Gastrocnemius medialis (tissue), 4 donors: ENCODE results near the gene TMIE. TPM values are rescaled to one million over a fixed set of nuclear protein-coding genes. Genes with fewer than 3 reads are reported as not detected.

Source experiments
- ATAC-seq, 2 donors: fragments of 150-250 bp; one replicate each; pipeline ENCODE4 v1.9.1; 2016
- DNase-seq, 2 donors: peaks; one replicate each; pipeline ENCODE4 v3.0.0-alpha.2; 2019
- H3K27ac ChIP-seq, 4 donors: fragments of 200-600 bp; sonication (generic); 1 replicate in 1 of 4; 2 replicates in 3 of 4; pipeline ENCODE4 v1.5.1; 2016 to 2018; ENCODE audit warnings: mild to moderate bottlenecking in 2 of 4, moderate library complexity in 1 of 4
- H3K27me3 ChIP-seq, 3 donors: fragments of 200-600 bp; sonication (generic) in 2 of 3; 1 replicate in 1 of 3; 2 replicates in 2 of 3; pipeline versions ENCODE4 v1.5.1 to v1.6.0; 2016 to 2019; ENCODE audit warnings: mild to moderate bottlenecking in 1 of 3, moderate library complexity in 1 of 3
- H3K36me3 ChIP-seq, 2 donors: fragments of 200-600 bp; sonication (generic) in 1 of 2; one replicate each; pipeline ENCODE4 v1.5.1; 2017 to 2018
- H3K4me1 ChIP-seq, 2 donors: fragments of 200-600 bp; sonication (generic) in 1 of 2; one replicate each; pipeline ENCODE4 v1.5.1; 2016 to 2017; ENCODE audit warnings: mild to moderate bottlenecking in 2 of 2
- H3K4me3 ChIP-seq, 4 donors: fragments of 200-600 bp; sonication (generic) in 3 of 4; 1 replicate in 1 of 4; 2 replicates in 3 of 4; pipeline ENCODE4 v1.5.1; 2016 to 2019; ENCODE audit warnings: mild to moderate bottlenecking in 2 of 4
- H3K9me3 ChIP-seq, 3 donors: fragments of 200-600 bp; sonication (generic) in 2 of 3; 1 replicate in 1 of 3; 2 replicates in 2 of 3; pipeline ENCODE4 v1.5.1; 2016 to 2019
- POLR2A ChIP-seq, 2 donors: fragments of 450-650 bp; IDR thresholded peaks; one replicate each; pipeline ENCODE4 v1.6.1; 2017; ENCODE audit warnings: antibody characterized with exemption in 2 of 2, mild to moderate bottlenecking in 2 of 2, moderate library complexity in 2 of 2
- in situ Hi-C, 4 donors: fragments of 200-750 bp; cut with MboI; loops; one replicate each; pipeline versions ENCODE4 v1.15.0 to v1.8.0; 2017; ENCODE audit warnings: low sequenced_read_pairs in 4 of 4
- intact Hi-C: fragments of 100-400 bp; cut with DNase I; formaldehyde crosslinking; loops from one replicate; pipeline ENCODE4 v1.15.1; 2023; ENCODE audit warnings: low total_unique reads
- total RNA-seq, 4 donors: library from RNA; depleted of rRNA; stranded (reverse); fragments of >200 nt; gene quantifications; one replicate each; pipeline versions ENCODE4 v1.1.0 to v1.2.3, GENCODE V29; 2016
- TF ChIP-seq, protein P1 (sequence below), 5 experiments: fragments of 450-650 bp in 3 of 5; fragments of 200-600 bp in 2 of 5; sonication (generic) in 2 of 5; IDR thresholded peaks in 4 of 5; conservative IDR thresholded peaks in 1 of 5; 1 replicate in 4 of 5; 2 replicates in 1 of 5; pipeline ENCODE4 v1.5.1; 2016 to 2019; ENCODE audit warnings: antibody characterized with exemption in 5 of 5, mild to moderate bottlenecking in 3 of 5, moderate library complexity in 3 of 5

Gene TMIE
- total RNA-seq, 4 donors from 2014 or later = 0.20 to 0.26 (median 0.22) TPM; not detected in 1

DNA sequence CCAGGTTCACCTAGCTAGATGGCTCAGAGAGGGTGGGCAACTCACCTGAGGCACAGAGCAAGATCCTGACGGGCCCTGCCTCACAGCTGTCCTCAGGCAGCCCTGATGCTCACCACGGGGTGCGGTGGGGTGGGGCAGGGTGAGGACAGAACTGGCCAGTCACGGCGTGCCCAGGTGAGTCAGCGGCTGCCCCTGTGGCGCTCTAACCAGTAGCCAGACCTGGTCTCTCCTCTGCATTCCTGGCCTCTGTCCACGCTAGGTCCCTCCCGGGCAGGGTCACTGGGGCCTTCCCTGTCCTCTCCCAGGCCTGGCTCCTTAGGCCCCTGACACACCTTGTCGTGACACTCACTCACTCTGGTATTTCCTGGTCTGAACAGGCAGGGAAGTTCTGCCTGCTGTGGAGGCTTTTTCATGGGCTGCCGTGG is 8.6 kb upstream of the TMIE start:
- DNase-seq = peak; percentile 48 to 71
- TF ChIP-seq, protein P1, sequence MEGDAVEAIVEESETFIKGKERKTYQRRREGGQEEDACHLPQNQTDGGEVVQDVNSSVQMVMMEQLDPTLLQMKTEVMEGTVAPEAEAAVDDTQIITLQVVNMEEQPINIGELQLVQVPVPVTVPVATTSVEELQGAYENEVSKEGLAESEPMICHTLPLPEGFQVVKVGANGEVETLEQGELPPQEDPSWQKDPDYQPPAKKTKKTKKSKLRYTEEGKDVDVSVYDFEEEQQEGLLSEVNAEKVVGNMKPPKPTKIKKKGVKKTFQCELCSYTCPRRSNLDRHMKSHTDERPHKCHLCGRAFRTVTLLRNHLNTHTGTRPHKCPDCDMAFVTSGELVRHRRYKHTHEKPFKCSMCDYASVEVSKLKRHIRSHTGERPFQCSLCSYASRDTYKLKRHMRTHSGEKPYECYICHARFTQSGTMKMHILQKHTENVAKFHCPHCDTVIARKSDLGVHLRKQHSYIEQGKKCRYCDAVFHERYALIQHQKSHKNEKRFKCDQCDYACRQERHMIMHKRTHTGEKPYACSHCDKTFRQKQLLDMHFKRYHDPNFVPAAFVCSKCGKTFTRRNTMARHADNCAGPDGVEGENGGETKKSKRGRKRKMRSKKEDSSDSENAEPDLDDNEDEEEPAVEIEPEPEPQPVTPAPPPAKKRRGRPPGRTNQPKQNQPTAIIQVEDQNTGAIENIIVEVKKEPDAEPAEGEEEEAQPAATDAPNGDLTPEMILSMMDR (IDR thresholded peaks at IDR 0.05 in 4 of 5, conservative IDR thresholded peaks at IDR 0.05 in 1 of 5) = no peak
- TF ChIP-seq POLR2A (IDR thresholded peaks at IDR 0.05) = peak in 1 of 2 donors; percentile 24
- Histone ChIP-seq H3K36me3 (peaks cover 0 to 11% of the 10 kb centered on the region in 2 donors), H3K4me1 (peaks cover 50 to 59% of the 10 kb centered on the region in 2 donors), H3K27ac (peak overlapping the region; percentile 93 to 97 (median 96)), H3K9me3 (no peaks in the 10 kb centered on the region), H3K4me3 (peak overlapping the region; percentile 76 to 99 (median 90)), H3K27me3 (no peaks in the 10 kb centered on the region)
- intact Hi-C loops = loop anchor here (10.0 kb wide), 1 partner anchor 1092 kb away; the partner anchor contains the start of gene SMARCC1
- ATAC-seq = no peak
- in situ Hi-C loops = loop anchor here in 1 of 4 donors (25.0 kb wide), 1 partner anchor 320 kb away; no protein-coding TSS in a partner anchor

DNA sequence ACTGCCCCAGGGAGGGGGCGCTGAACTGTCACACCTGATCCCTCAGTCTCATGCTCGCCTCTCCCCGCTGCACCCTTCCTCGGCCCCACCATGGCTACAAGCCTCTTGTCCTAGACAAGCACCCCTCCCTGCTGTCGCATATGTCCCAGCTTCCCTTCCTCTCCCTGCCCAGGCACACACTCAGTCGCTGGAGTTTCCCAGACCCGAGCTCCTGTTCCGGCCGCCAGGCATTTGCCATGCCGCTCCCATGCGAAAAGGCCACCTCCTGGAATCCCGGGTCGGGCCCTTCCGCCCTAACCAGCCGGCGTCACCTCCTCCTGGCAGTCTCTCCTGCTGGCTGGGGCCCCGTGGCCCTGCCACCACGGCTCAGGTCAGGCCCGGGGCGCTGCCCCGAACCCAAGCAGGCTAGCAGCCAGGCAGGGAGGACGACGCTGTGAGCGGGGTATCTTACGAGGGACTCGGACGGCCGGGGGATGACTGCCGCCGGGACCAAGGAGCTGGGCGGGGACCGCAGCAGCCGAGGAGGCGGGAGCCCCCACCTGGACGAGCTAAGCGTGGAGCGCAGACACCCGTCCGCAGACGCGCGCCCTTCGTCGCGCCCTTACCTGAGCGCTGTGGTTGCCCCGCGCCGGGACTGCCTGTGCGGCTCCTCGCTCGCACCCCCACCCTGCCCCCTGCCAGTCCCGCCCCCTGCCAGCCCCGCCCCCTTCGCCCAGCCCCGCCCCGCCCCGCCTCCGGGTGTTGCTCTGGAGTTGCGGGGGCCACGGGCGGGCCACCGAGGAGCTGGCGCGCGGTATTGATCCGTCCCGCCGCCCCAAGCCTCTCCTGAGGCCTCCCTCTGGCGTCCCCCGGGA is 7.9 kb upstream of the TMIE start, which contains the start of gene ALS2CL:
Gene ALS2CL, minus strand, starts transcription at position 642 of the 854 bp plus-strand sequence. CDS start 4,239 bp downstream, outside the sequence.
- Histone ChIP-seq H3K27ac (peak within 1 kb of the TSS; percentile 93 to 97 (median 96)), H3K27me3 (no peaks in the 10 kb centered on the region), H3K4me1 (peaks cover 51 to 59% of the 10 kb centered on the region in 2 donors), H3K36me3 (peaks cover 0 to 4% of the 10 kb centered on the region in 2 donors), H3K9me3 (no peaks in the 10 kb centered on the region), H3K4me3 (peak within 1 kb of the TSS; percentile 76 to 99 (median 90))
- in situ Hi-C loops = loop anchor here in 1 of 4 donors (25.0 kb wide), 1 partner anchor 319 kb away; no protein-coding TSS in a partner anchor
- peak; percentile 86 to 91 for TF ChIP-seq POLR2A (IDR thresholded peaks at IDR 0.05)
- TF ChIP-seq, protein P1 (IDR thresholded peaks at IDR 0.05 in 4 of 5, conservative IDR thresholded peaks at IDR 0.05 in 1 of 5) = peak in 1 of 5 experiments; percentile 9
- intact Hi-C loops = loop anchor here (10.0 kb wide), 1 partner anchor 1092 kb away; the partner anchor contains the start of gene SMARCC1
- ATAC-seq (peak; percentile 46 to 51), DNase-seq (peak; percentile 49 to 63)

DNA sequence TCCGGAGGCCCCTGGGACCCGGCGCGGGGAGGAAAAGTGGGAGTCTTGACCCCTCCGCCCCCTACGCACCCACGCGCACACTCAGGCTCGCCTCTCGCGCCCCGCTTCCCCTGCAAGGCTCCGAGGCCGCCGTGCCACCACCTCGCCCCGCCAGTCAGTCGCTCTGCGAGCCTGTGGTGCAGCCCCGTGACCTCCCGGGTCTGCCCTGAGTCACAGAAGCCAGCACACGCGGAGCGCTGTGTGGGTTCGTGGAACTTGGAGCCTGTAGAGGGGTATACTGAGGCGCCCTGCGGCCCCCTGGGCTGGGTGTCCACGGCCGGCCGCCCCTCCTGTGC is 7.3 kb upstream of the TMIE start:
- intact Hi-C loops = loop anchor here (2.0 to 10.0 kb wide), 2 partner anchors 127 to 1091 kb away; partner anchors contain the start of genes LRRC2 and SMARCC1
- peaks cover 51 to 59% of the 10 kb centered on the region in 2 donors for H3K4me1 ChIP-seq
- H3K27ac ChIP-seq = peak overlapping the region; percentile 93 to 97 (median 96)
- ATAC-seq (peak; percentile 9 to 14), DNase-seq (peak in 1 of 2 donors; percentile 38)
- no peaks in the 10 kb centered on the region for H3K9me3 ChIP-seq
- H3K27me3 ChIP-seq = no peaks in the 10 kb centered on the region
- in situ Hi-C loops = loop anchor here in 1 of 4 donors (25.0 kb wide), 1 partner anchor 318 kb away; no protein-coding TSS in a partner anchor
- H3K36me3 ChIP-seq = no peaks in the 10 kb centered on the region
- peak overlapping the region; percentile 76 to 99 (median 90) for H3K4me3 ChIP-seq
- TF ChIP-seq POLR2A (IDR thresholded peaks at IDR 0.05) = no peak
- TF ChIP-seq, protein P1 (IDR thresholded peaks at IDR 0.05 in 4 of 5, conservative IDR thresholded peaks at IDR 0.05 in 1 of 5) = no peak

DNA sequence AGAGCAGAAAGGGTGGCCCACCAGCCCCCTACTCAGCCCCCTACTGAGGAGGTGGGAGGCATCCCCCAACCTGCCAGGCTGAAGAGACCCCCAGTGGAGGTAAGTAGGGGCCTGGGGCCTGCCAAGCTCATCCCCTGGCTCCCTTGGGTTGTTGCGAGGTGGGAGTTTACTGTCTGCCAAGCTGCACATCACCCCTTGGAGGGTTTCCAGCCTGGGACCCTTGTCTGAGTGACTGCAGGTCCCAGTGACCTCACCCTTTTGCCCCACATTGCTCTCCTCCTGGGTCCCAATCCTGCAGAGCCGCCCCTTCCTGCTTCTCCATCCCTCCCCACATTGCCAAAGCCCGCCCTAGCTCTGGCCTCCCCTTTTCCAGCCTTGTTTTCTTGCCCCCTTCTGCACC is 6.7 kb upstream of the TMIE start:
- intact Hi-C loops (loop anchor here (2.0 to 10.0 kb wide), 2 partner anchors 128 to 1090 kb away; partner anchors contain the start of genes LRRC2 and SMARCC1), in situ Hi-C loops (loop anchor here in 1 of 4 donors (25.0 kb wide), 1 partner anchor 318 kb away; no protein-coding TSS in a partner anchor)
- Histone ChIP-seq H3K4me3 (peak overlapping the region in 1 of 4 donors; percentile 83), H3K9me3 (no peaks in the 10 kb centered on the region), H3K4me1 (peaks cover 54 to 59% of the 10 kb centered on the region in 2 donors), H3K27ac (peak overlapping the region; percentile 93 to 97 (median 96)), H3K27me3 (no peaks in the 10 kb centered on the region), H3K36me3 (no peaks in the 10 kb centered on the region)
- peak in 1 of 2 donors; percentile 28 for DNase-seq
- TF ChIP-seq POLR2A (IDR thresholded peaks at IDR 0.05) = no peak
- TF ChIP-seq, protein P1 (IDR thresholded peaks at IDR 0.05 in 4 of 5, conservative IDR thresholded peaks at IDR 0.05 in 1 of 5) = no peak
- no peak for ATAC-seq
